Suprapubic skin (tissue), 3 donors: ENCODE measurements around the gene COLEC11.

Experiments
- CTCF ChIP-seq, 2 donors: fragments of 200-600 bp in 1 of 2; fragments of 450-650 bp in 1 of 2; sonication (generic) in 1 of 2; IDR thresholded peaks; one replicate each; pipeline ENCODE4 v1.5.1; 2016 to 2019; ENCODE audit warnings: antibody characterized with exemption in 2 of 2, mild to moderate bottlenecking in 1 of 2, moderate library complexity in 1 of 2
- EP300 ChIP-seq: sonication (generic); formaldehyde crosslinking; IDR thresholded peaks from one replicate; pipeline ENCODE4 v1.6.1; 2017; ENCODE audit warnings: antibody characterized with exemption

GRCh38 chr2:3601561-3602271 lies 6.8 kb downstream of the COLEC11 start:
- TF ChIP-seq CTCF (IDR thresholded peaks at IDR 0.05) (no peak), EP300 (no peak)
